ENCODE data around the gene GDPGP1.

GRCh38 chr15:90222547-90222946, 11.5 kb upstream of the GDPGP1 start:
- no peak for TF ChIP-seq ELF1 (IDR thresholded peaks at IDR 0.05; ENCODE audit: borderline replicate concordance, low read depth)
- TF ChIP-seq CTCF (IDR thresholded peaks at IDR 0.05 in 2 of 3, conservative IDR thresholded peaks at IDR 0.05 in 1 of 3; ENCODE audit: borderline replicate concordance in 1 of 3, insufficient read depth in 1 of 3, low read depth in 2 of 3, low read length in 2 of 3): no peak
- no peak for TF ChIP-seq MAX (IDR thresholded peaks at IDR 0.05)
- no peak for TF ChIP-seq ZBTB33 (IDR thresholded peaks at IDR 0.05; ENCODE audit: extremely low read depth, insufficient replicate concordance, low read length)
- TF ChIP-seq CEBPB (IDR thresholded peaks at IDR 0.05; ENCODE audit: low read depth): no peak
- TF ChIP-seq POLR2AphosphoS5 (IDR thresholded peaks at IDR 0.05; ENCODE audit: low read depth, low read length): no peak
- TF ChIP-seq EZH2 (IDR thresholded peaks at IDR 0.05): no peak
- TF ChIP-seq TCF7L2 (IDR thresholded peaks at IDR 0.05; ENCODE audit: borderline replicate concordance, extremely low read depth, insufficient read depth, insufficient read length): no peak
- no peak for TF ChIP-seq SRF (IDR thresholded peaks at IDR 0.05; ENCODE audit: low read depth)

Measured in HCT116 (cell line).